Bronchial epithelial cell (primary cell): ENCODE data around the gene TECPR1. TPM values are rescaled to one million over a fixed set of nuclear protein-coding genes. Genes with fewer than 3 reads are reported as not detected.

Experiments used
- DNase-seq: peaks from one replicate; pipeline ENCODE4 v3.0.0-alpha.2; 2010; ENCODE audit warnings: low read depth
- FAIRE-seq: peaks from 2 replicates; lab custom pipeline; 2011; peaks lifted over from hg19 to GRCh38; lab: Jason Lieb, UNC
- H3K27me3 ChIP-seq: 2 replicates; pipeline ENCODE4 v1.5.1; 2011; ENCODE audit warnings: low read length; ENCODE audit not compliant: control insufficient read depth, insufficient read depth
- H3K36me3 ChIP-seq: 2 replicates; pipeline ENCODE4 v1.5.1; 2011; ENCODE audit warnings: low read length; ENCODE audit not compliant: control insufficient read depth, insufficient read depth
- H3K4me3 ChIP-seq: 2 replicates; pipeline ENCODE4 v1.5.1; 2011; ENCODE audit warnings: mild to moderate bottlenecking, low read depth, low read length, control low read depth
- total RNA-seq: library from RNA; depleted of rRNA; stranded (reverse); fragments of >200 nt; gene quantifications from 2 replicates; pipeline ENCODE4 v1.2.1, GENCODE V29; 2014
- TF ChIP-seq, protein P1 (sequence below): IDR thresholded peaks from 2 replicates; pipeline ENCODE4 v1.5.1; 2011; ENCODE audit warnings: mild to moderate bottlenecking, moderate library complexity, low read length, control low read depth, inconsistent platforms; ENCODE audit not compliant: insufficient read depth, severe bottlenecking

TECPR1 gene
- total RNA-seq, 1 donor from 2014 or later, result 8.2 TPM

- H3K4me3 ChIP-seq, result no peak overlapping the region
- no peak for DNase-seq
- peak; percentile 87 for FAIRE-seq
- H3K36me3 ChIP-seq, result peaks cover 16% of the 10 kb centered on the region
- H3K27me3 ChIP-seq, result no peaks in the 10 kb centered on the region
- TF ChIP-seq, protein P1, sequence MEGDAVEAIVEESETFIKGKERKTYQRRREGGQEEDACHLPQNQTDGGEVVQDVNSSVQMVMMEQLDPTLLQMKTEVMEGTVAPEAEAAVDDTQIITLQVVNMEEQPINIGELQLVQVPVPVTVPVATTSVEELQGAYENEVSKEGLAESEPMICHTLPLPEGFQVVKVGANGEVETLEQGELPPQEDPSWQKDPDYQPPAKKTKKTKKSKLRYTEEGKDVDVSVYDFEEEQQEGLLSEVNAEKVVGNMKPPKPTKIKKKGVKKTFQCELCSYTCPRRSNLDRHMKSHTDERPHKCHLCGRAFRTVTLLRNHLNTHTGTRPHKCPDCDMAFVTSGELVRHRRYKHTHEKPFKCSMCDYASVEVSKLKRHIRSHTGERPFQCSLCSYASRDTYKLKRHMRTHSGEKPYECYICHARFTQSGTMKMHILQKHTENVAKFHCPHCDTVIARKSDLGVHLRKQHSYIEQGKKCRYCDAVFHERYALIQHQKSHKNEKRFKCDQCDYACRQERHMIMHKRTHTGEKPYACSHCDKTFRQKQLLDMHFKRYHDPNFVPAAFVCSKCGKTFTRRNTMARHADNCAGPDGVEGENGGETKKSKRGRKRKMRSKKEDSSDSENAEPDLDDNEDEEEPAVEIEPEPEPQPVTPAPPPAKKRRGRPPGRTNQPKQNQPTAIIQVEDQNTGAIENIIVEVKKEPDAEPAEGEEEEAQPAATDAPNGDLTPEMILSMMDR, result no peak
Measured at GRCh38 chr7:98174334-98175259, 77.4 kb downstream of the TECPR1 start.

DNA sequence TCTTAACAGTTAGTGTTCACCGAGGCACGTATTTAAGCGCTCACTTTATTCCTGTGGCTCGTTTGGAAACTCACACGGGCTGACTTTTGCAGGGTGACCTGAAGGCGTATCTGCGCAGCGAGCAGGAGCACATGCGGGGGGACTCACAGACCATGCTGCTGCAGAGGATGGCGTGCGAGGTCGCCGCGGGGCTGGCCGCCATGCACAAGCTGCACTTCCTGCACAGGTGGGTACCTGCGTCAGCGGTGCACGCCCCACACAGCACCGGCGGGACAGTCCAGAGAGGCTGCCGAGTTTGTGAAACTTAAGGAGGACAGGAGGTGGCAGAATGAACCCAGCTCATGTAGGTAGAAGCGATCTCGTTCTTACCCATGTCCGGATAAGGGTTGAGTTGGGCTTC, 80.6 kb downstream of the TECPR1 start:
- H3K36me3 ChIP-seq, result peaks cover 13% of the 10 kb centered on the region
- TF ChIP-seq, protein P1, result no peak
- DNase-seq (no peak), FAIRE-seq (no peak)
- no peaks in the 10 kb centered on the region for H3K27me3 ChIP-seq
- H3K4me3 ChIP-seq, result no peak overlapping the region

DNA sequence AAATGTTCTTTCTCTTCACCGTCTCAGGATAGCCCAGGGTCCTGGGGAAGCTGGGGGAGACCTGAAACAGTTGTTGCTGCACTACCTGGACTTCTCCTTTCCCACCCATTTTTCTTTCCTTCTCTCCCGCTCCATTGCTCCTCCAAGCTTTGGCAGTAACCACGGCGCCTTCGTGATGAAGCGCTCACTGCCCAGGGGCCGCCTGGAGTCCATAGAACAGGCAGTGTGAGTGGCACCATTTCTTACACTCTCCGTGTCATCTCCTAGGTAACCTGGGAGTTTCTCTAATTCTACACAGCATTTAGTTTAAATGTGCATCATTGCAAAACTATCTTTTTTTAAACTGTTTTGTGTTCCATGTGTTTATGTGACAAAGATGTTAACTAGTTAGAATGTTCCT, 81.1 kb downstream of the TECPR1 start:
- DNase-seq, result no peak
- Histone ChIP-seq H3K36me3 (peaks cover 13% of the 10 kb centered on the region), H3K27me3 (no peaks in the 10 kb centered on the region), H3K4me3 (no peak overlapping the region)
- no peak for FAIRE-seq
- TF ChIP-seq, protein P1, result no peak

GRCh38 chr7:98168904-98169621, 83.0 kb downstream of the TECPR1 start:
- Histone ChIP-seq H3K36me3 (peaks cover 8% of the 10 kb centered on the region), H3K4me3 (no peak overlapping the region)
- no peak for FAIRE-seq

DNA sequence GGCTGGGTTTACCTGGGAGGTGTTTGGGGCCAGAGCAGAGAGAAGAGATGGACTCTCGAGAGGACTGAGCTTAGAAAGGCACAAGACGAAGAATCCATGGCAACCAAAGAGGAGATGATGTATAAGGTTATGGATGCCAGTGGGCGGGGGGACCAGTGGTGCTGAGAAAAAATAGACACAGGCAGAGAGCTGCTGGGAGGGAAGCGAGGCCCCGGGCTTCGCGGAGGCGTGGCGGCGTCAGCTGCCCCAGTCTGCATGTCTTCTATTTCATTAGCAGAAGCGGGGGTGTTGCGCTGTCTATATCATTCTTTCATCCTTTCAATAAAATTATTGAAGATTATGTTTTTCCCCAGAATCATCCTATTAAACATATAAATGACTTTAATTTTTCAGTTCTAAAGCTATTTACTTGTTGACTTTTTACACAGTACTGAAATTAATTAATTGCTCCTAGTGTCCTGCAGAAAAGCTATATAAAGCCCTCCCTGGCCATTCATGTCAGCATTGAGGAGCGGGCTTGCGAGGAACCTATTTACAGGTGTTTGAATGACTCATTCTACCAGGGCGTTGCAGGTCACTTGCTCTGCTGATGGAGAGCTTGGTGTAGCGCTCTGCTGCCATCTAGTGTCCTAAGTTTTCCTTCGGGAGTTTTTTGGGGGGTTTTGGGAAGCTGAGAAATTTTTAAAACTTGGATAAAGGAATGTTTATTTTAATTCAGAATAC, 83.7 kb downstream of the TECPR1 start:
- Histone ChIP-seq H3K36me3 (peaks cover 8% of the 10 kb centered on the region), H3K27me3 (no peaks in the 10 kb centered on the region), H3K4me3 (no peak overlapping the region)
- TF ChIP-seq, protein P1, result peak; percentile 69
- FAIRE-seq, result no peak
- peak; percentile 83 for DNase-seq

More at GRCh38 chr7:98168904-98169621, 83.0 kb downstream of the TECPR1 start:
- no peak for DNase-seq
- no peaks in the 10 kb centered on the region for H3K27me3 ChIP-seq
- TF ChIP-seq, protein P1, result no peak
